ENCODE data around the gene NFE2L3. TPM values are rescaled to one million over a fixed set of nuclear protein-coding genes. Genes with fewer than 3 reads are reported as not detected.

NFE2L3 gene
- total and polyA plus RNA-seq, 2 of the 8 experiments (the other 6 are each of a cell fraction or from before 2014, with no cell fraction given), result 64.9 to 76.5 TPM

- Histone ChIP-seq H3K4me3 (ENCODE audit: extremely low read depth in 1 of 4, insufficient read depth in 2 of 4, low read depth in 3 of 4, low read length in 4 of 4) (peak overlapping the region; percentile 83 to 98 (median 92)), H3K23ac (ENCODE audit: insufficient read length) (no peak overlapping the region), H3K79me2 (ENCODE audit: control insufficient read depth in 1 of 2, insufficient read depth in 2 of 2, low read length in 2 of 2) (peaks cover 53 to 89% of the 10 kb centered on the region in 2 experiments), H3K23me2 (ENCODE audit: low read depth, low read length) (0 out of 2 replicates have a peak, but pooled peaks cover 2% of the 10 kb centered on the region), H4K91ac (replicated peaks; ENCODE audit: insufficient read length, low read length) (no peak overlapping the region), H3K9me3 (ENCODE audit: insufficient read depth in 2 of 2, low read depth in 1 of 2, low read length in 1 of 2) (no peaks in the 10 kb centered on the region), H3K79me1 (ENCODE audit: low read depth, low read length) (no peaks in the 10 kb centered on the region), H3K18ac (ENCODE audit: extremely low read depth, low read length) (no peak overlapping the region), H2AK5ac (ENCODE audit: low read depth, low read length) (no peak overlapping the region), H3K27me3 (replicated peaks in 1 of 4; ENCODE audit: control insufficient read depth in 3 of 4, extremely low read depth in 1 of 4, insufficient read depth in 3 of 4, low read length in 3 of 4) (no peaks in the 10 kb centered on the region), H3K14ac (ENCODE audit: insufficient read length) (no peak overlapping the region), H2BK20ac (ENCODE audit: low read length) (no peak overlapping the region), H3K4me2 (ENCODE audit: insufficient read depth in 1 of 2, low read depth in 2 of 2, low read length in 2 of 2) (peak overlapping the region; percentile 48 to 63), H3K9ac (replicated peaks in 1 of 4; ENCODE audit: extremely low read depth in 1 of 4, low read depth in 3 of 4, low read length in 3 of 4) (peak overlapping the region; percentile 88 to 99 (median 97)), H2AFZ (ENCODE audit: low read length) (no peak overlapping the region), H4K5ac (ENCODE audit: insufficient read length, low read depth, low read length) (peak overlapping the region; percentile 92), H3K27ac (ENCODE audit: low read depth, low read length) (no peak overlapping the region), H3K4ac (replicated peaks; ENCODE audit: insufficient read length, low read depth, low read length) (no peak overlapping the region), H3K36me3 (ENCODE audit: control insufficient read depth in 2 of 4, insufficient read depth in 4 of 4, low read length in 3 of 4) (peaks cover 9 to 51% (median 27%) of the 10 kb centered on the region in 4 experiments), H4K20me1 (replicated peaks in 1 of 2; ENCODE audit: control insufficient read depth in 1 of 2, insufficient read depth in 2 of 2, low read length in 2 of 2) (peaks cover 12 to 30% of the 10 kb centered on the region in 2 experiments), H2BK120ac (replicated peaks; ENCODE audit: low read depth, low read length) (no peak overlapping the region), H4K8ac (ENCODE audit: extremely low read depth, insufficient read depth, low read length) (no peak overlapping the region), H3K56ac (replicated peaks; ENCODE audit: insufficient read length, low read depth, low read length) (no peak overlapping the region), H3K4me1 (replicated peaks in 1 of 4; ENCODE audit: control insufficient read depth in 3 of 4, insufficient read depth in 4 of 4, low read length in 3 of 4) (peaks cover 0 to 6% (median 3%) of the 10 kb centered on the region in 4 experiments; a peak in 3 of 7 replicates), H2BK5ac (ENCODE audit: low read depth, low read length) (no peak overlapping the region), H2BK12ac (ENCODE audit: low read depth, low read length) (no peak overlapping the region), H2BK15ac (ENCODE audit: low read length) (no peak overlapping the region)
- ChIA-PET CTCF (ENCODE audit: partially characterized antibody) (interaction anchor here (0.8 to 1.4 kb wide), 3 partner anchors 82 to 162 kb away, joined by 3 to 4 read pairs (median 3); no protein-coding TSS in a partner anchor), POLR2A (ENCODE audit: partially characterized antibody) (interaction anchor here (0.7 to 13.1 kb wide), 13 partner anchors 9 to 958 kb away, joined by 3 to 578 read pairs (median 4); partner anchors contain the start of gene SNX10)
- FAIRE-seq, result no peak
- no peak for DNase-seq (ENCODE audit: low read depth in 1 of 2, low spot score in 2 of 2)
- 5% methylated on average over 2 of the region's 2 CpGs; no CpG with 5 or more reads in 1 of the 2 experiments for WGBS, 2 experiments (ENCODE audit: extremely low coverage in 1 of 2, insufficient coverage in 1 of 2, insufficient read length in 1 of 2, insufficient replicate concordance in 2 of 2, low coverage in 1 of 2, low lambda C conversion rate in 2 of 2, missing lambda C conversion rate in 1 of 2)
- no peak for TF ChIP-seq CBX5 (IDR thresholded peaks at IDR 0.05; ENCODE audit: low read depth, low read length)
- TF ChIP-seq TBP (IDR thresholded peaks at IDR 0.05; ENCODE audit: low read depth, low read length), result no peak
- no peak for TF ChIP-seq JUN (IDR thresholded peaks at IDR 0.05; ENCODE audit: low read depth, low read length)
- TF ChIP-seq CHD2 (IDR thresholded peaks at IDR 0.05; ENCODE audit: low read length), result no peak
- TF ChIP-seq FOSL1 (IDR thresholded peaks at IDR 0.05; ENCODE audit: insufficient read depth, low read depth, low read length), result no peak
- no peak for TF ChIP-seq CBX8 (IDR thresholded peaks at IDR 0.05; ENCODE audit: borderline replicate concordance, low read depth, low read length)
- no peak for TF ChIP-seq PHF8 (conservative IDR thresholded peaks at IDR 0.05; ENCODE audit: low read depth, low read length)
- TF ChIP-seq ASH2L (IDR thresholded peaks at IDR 0.05; ENCODE audit: low read length), result no peak
- no peak for TF ChIP-seq RBBP5 (IDR thresholded peaks at IDR 0.05; ENCODE audit: borderline replicate concordance, low read depth, low read length)
These were observed 51.0 kb downstream of the NFE2L3 start for GRCh38 chr7:26203016-26203415.
